HG03342 (cell line): ENCODE data around the gene YLPM1.
"Not testable (repeated sequence)": the region's sequence is repeated elsewhere in the genome, so short reads cannot be mapped to it uniquely, and the experiment has no call there.

ENCODE experiments used
- ATAC-seq: cut with Tn5 transposase; IDR thresholded peaks from one replicate; pipeline ENCODE4 v1.9.1; 2021; ENCODE audit warnings: mild to moderate bottlenecking, moderate library complexity; ENCODE audit not compliant: unreplicated experiment

The YLPM1 gene, protein sequence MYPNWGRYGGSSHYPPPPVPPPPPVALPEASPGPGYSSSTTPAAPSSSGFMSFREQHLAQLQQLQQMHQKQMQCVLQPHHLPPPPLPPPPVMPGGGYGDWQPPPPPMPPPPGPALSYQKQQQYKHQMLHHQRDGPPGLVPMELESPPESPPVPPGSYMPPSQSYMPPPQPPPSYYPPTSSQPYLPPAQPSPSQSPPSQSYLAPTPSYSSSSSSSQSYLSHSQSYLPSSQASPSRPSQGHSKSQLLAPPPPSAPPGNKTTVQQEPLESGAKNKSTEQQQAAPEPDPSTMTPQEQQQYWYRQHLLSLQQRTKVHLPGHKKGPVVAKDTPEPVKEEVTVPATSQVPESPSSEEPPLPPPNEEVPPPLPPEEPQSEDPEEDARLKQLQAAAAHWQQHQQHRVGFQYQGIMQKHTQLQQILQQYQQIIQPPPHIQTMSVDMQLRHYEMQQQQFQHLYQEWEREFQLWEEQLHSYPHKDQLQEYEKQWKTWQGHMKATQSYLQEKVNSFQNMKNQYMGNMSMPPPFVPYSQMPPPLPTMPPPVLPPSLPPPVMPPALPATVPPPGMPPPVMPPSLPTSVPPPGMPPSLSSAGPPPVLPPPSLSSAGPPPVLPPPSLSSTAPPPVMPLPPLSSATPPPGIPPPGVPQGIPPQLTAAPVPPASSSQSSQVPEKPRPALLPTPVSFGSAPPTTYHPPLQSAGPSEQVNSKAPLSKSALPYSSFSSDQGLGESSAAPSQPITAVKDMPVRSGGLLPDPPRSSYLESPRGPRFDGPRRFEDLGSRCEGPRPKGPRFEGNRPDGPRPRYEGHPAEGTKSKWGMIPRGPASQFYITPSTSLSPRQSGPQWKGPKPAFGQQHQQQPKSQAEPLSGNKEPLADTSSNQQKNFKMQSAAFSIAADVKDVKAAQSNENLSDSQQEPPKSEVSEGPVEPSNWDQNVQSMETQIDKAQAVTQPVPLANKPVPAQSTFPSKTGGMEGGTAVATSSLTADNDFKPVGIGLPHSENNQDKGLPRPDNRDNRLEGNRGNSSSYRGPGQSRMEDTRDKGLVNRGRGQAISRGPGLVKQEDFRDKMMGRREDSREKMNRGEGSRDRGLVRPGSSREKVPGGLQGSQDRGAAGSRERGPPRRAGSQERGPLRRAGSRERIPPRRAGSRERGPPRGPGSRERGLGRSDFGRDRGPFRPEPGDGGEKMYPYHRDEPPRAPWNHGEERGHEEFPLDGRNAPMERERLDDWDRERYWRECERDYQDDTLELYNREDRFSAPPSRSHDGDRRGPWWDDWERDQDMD (N-terminal part only)

DNA sequence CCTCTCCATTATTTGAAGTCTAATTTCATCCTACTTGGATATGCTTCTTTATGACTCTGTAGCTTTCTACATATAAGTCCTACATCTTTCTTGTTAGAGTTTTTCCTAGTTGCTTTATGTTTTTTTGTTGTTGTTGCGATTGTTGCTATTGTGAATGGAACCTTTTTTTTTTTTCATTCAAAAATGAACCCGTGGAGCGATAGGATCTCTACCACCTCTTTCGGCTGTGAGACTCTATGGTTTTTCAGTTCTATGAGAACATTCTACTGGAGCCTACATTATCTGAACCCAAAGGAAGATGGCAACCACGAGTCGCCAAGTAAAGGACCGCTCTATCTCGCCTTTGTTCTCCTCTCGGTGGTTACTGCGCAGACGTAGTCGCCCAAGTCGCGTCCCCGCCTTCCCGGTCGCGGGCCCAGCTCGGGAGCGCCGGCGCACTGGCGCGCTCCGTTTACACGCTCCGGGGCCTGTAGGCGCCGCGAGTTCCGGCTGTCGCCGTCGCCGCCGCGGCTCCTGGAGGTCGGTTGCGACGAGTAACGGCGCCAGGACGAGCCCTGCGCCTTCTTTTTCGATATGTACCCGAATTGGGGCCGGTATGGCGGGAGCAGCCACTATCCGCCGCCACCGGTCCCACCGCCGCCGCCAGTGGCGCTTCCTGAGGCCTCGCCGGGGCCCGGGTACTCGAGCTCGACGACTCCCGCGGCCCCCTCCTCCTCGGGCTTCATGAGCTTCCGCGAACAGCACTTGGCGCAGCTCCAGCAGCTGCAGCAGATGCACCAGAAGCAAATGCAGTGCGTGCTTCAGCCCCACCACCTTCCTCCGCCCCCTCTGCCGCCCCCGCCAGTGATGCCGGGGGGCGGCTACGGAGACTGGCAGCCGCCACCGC lies at the start of gene YLPM1:
TSS of gene YLPM1 (plus strand) at position 400 of the 886 bp plus-strand sequence. CDS start at position 574, 174 bp downstream.
- ATAC-seq: peak; percentile 82

DNA sequence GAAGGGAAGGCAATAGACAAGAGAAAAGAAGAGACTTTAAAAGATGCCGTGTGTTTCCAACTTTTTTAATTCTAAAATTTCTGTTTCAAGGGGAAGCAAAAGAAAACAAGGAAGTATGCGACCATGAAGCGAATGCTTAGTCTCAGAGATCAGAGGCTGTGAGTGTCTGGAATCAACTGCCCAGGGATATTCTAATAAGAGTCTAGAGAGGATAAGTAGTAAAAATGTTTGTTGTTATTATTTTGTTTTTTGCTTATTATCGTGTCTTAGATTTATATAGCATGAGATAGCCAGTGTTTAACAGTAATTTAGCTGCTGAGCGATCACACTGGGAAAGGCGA lies 49.8 kb upstream of the YLPM1 start:
- ATAC-seq: no peak

DNA sequence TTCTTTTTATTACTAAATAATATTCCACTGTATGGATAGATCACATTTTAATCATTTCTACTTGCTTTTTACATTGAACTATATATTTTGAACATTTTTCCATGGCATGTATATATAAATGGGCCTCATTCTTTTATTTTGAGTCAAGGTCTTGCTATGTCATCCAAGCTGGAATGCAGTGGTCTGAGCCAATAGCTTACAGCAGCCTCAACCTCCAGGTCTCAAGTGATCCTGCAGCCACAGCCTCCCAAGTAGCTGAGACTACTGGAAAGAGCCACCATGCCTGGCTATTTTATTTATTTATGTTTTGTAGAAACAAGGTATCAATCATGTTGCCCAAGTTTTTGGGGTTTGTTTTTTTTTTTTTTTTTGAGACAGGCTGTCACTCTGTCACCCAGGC lies 42.6 kb upstream of the YLPM1 start:
- no peak for ATAC-seq

DNA sequence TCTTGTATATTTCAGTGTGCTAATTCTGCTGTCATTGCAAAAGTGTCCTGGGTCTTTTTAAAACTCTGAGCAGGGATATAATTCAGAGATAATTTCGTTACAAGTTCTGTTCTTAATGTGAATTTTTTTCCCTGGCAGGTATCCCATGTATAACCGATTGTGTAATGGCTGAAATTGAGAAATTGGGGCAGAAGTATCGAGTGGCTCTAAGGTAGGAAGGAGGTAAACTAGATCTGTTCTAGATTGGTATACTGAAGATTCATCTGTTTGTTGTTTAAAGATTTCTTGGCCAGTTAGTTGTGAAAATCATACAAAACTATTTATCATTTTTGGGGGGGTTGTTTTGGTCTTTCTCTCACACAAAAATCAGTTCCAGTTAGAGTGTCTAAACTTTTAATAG lies 40.0 kb upstream of the YLPM1 start:
- ATAC-seq: no peak

DNA sequence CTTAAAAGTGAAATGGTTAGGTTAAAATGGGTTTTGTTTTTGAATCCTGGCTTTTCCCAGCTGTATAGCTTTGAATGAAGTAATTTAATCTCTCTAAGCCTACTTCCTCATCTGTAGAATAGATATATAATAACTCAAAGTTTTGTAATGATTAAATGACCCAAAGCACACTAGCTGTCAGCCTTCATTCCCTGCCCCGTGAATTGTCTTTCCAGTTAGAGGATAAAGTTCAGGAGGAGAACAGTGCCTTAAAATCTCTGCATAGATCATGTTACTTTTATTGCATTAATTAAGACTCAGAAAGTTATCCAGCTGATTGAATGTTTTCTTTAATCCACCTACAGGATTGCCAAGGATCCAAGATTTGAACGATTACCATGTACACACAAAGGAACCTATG lies 30.7 kb upstream of the YLPM1 start:
- no peak for ATAC-seq

DNA sequence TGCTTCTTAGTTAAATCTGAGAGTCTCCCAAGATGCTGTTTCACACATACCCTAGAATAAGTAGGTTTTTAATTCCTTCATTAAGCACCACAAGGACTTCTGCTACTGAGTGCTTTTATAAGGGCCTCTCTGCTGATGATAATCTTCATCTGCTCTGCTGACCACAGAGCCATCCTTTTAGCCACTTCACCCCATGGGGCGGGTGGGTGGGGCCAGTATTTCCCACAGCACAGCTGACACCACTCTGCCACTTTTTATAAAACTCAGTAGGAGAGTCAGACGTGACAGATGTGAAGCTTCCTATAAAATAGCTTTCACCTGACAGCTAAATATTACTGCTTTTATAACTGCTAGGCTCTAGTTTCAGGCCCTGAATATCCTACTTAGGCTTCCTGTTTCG lies 29.9 kb upstream of the YLPM1 start:
- ATAC-seq: no peak

DNA sequence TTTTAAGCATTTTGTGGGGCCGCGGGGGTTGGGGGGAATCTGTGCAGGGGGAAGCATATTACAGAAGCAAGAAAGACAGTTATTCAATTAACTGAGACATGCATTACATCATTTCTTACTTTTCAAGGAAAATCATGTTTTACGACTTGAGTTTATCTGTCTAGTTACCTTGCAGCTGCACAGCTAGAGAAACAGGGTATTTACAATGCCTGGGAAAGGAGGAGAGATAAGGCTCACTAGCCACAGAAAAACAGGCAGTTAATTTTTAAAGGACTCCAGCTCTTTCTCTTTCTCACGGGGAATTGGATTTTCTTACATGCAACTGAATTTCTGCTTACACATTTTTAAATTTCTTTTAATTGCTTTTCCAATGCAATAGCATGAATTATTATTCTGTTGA lies 28.0 kb upstream of the YLPM1 start:
- ATAC-seq: no peak

DNA sequence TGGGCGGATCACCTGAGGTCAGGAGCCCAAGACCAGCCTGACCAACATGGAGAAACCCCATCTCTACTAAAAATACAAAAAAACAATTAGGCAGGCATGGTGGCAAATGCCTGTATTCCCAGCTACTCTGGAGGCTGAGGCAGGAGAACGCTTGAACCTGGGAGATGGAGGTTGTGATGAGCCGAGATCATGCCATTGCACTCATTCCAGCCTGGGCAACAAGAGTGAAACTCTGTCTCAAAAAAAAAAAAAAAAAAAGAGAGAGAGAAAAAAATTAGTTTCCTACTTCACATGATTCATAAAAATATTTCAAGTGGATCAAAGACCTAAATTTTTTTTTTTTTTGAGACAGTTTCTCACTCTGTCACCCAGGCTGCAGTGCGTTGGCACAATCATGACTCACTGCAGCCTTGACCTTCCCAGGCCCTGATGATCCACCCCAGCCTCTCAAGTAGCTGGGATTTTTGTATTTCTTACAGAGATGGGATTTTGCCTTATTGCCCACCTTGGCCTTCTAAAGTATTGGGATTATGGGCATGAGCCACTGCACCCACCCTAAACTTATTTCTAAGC lies 25.3 kb upstream of the YLPM1 start:
- ATAC-seq: no peak

DNA sequence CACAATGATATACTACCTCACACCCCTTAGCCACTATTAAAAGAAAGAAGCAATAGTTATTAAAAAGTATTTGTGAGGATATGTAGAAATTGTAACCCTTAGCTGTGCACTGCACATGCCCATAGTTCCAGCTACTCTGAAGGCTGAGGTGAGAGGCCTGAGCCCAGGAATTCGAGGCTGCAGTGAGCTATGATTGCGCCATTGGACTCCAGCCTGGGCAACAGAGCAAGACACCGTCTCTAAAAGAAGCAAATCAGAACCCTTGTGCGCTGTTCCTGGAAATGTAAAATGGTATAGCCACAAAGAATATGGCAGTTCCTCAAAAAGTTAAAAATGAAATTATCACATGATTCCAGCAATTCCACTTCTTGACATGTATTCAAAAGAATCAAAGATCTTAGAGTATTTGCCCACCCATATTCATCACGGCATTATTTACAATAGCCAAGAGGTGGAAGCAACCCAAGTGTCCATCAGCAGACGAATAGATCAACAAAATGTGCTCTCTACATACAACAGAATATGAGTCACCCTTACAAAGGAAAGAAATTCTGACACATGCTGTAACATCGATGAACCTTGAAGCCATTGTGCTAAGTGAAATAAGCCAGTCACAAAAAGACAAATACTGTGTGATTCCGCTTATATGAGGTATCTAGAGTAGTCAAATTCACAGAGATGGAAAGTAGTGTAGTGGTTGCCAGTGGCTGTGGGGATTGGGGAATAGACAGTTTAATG lies 23.7 kb upstream of the YLPM1 start:
- no peak for ATAC-seq

DNA sequence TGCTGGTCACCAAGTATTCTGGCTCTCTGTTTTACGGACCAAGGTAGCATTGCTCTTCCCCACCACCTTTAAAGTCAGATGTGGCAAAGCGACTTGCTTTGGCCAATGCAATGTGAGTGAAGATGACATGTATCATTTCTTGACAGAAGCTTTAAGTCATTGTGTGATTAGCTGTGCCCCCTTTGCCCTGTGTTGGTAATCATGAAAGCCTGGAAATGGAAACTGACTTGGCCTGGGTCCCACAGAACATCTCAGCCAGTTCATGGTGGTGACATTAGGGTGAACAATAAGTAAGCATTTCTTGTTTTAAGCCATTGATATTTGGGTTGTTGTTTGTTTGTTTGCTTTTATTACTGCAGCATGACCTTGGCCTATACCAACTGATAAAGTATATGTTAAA lies 15.9 kb upstream of the YLPM1 start:
- no peak for ATAC-seq

DNA sequence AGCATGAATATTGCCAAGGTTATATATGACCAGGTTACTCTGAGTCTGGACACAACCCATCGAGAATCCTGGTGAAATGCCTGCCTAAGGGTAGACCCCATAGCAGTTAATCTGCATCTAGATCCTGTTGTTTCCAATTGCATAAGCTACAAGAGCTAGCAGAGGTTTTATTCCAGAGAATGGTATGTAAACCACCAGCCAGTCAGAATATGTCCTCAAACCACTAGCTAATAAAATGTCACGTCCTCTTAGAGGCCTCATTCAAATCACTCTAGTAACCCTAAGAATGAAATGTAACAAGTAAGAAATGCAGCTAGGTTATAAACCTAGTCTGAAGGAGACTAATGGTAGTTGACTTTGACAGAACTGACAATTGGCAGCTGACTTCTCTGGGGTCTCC lies 9.0 kb upstream of the YLPM1 start:
- ATAC-seq: no peak

DNA sequence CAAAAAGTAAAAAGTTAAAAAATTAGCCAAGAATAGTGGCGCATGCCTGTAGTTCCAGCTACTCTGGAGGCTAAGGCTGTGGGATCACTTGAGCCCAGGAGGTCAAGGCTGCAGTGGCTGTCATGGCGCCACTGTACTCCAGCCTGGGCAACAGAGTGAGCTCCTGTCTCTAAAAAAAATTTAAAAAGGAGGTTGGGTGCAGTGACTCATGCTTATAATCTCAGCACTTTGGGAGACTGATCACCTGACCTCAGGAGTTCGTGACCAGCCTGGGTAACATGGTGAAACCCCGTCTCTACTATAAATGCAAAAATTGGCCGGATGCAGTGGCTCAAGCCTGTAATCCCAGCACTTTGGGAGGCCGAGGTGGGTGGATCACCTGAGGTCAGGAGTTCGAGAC lies 8.2 kb upstream of the YLPM1 start:
- no peak for ATAC-seq

DNA sequence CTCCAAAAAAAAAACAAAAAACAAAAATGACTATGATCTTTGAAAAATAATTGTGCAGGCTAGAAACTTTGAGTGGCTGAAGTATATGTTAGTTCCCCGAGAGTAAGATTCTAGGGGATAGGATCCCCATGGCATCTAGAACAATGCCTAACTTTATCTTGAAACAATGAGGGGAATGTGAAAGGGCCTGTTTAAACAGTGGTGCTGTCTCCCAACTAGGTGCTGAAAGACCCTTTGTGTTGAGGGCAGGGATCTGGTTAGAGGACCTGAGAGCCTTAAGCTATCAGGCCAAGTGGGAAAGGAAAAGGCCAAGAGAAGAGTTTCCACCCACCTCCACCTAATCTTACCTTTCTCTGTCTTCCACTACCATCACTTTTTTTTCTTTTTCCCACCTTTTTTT lies 6.8 kb upstream of the YLPM1 start:
- ATAC-seq: no peak

DNA sequence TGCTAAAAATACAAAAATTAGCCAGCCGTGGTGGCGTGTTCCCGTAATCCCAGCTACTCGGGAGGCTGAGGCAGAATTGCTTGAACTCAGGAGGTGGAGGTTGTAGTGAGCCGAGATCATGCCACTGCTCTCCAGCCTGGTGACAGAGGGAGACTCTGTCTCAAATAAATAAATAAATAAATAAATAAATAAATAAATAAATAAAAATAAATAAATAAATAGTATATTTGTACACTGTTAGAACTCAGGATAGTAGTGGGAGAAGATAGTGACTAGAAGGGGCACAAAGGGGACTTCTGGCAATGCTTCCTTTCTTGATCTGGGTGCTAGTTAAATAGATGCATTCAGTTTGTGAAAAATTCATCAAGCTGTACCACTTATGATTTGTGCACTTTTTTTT lies 4.6 kb upstream of the YLPM1 start:
- ATAC-seq: not testable (repeated sequence)

DNA sequence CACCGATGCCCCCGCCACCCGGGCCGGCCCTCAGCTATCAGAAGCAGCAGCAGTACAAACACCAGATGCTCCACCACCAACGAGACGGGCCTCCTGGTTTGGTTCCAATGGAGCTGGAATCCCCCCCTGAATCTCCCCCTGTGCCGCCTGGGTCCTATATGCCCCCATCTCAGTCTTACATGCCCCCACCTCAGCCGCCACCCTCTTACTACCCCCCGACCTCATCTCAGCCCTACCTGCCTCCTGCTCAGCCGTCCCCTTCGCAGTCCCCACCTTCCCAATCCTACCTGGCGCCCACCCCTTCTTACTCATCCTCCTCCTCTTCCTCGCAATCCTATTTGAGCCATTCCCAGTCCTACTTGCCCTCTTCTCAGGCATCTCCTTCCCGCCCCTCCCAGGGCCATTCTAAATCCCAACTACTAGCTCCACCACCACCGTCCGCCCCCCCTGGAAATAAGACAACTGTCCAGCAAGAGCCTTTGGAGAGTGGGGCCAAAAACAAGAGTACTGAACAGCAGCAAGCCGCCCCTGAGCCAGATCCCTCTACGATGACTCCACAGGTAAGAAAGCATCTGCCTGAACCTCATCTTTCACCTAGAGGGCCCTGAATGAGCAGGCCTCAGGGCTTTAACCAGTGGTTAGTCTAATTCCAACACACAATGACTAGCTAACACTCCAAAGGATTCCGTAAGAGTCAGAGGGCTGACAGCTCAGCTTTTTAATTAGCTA lies 851 bp downstream of the YLPM1 start:
- no peak for ATAC-seq

DNA sequence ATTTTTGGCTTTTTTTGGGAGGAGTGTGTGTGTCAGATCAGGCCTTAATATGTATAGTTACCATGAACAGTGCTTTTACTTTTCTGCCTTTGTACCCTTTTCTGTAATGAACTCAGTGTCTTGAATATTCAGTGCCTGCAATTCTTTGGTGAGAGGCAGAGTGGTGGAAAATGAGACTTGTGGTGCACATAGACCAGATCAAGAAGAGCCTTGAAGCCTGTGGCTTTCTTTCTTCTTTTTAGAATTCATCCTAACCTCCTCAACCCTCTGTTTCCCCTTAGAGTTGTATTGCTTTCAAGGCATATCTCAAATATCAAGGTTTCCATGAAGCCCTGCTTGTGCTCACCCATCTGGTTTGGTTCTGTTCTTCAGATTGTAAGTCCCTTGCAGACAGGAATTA lies 2.6 kb downstream of the YLPM1 start:
- no peak for ATAC-seq

DNA sequence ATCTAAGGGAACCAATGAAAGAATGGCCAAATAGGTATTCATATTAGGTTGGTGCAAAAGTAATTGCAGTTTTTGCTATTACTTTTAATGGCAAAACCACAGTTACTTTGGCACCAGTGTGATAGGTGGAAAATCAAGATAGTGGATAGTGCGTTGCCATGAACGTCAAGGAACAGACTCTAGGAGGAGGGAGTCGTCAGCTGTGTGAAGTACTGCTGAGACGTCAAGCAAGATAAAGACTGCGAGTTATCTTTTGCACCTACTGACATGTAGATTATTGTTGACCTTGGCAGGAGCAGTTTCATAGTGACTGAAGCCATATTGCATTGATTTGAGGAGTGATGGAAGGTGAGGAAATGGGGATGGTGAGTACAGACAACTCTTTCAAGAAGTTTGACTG lies 8.3 kb downstream of the YLPM1 start:
- no peak for ATAC-seq

DNA sequence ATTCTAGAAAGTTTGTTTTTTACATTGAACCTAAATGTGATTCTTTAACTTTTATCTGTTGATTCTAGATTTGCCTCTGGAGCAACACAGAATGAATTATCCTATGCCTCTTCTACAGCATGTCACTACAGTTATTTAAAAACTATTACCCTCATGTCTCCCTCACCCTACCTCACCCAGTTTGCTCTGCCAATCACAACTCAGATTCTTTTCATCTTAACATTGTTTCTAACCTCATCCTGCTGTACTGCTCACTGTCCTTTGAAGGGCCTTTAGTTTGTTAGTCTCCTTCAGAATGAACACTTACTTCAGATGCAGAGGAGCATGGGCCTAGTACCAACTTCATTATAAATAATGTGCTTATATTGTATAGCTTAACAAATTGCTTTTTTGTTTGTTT lies 21.5 kb downstream of the YLPM1 start:
- no peak for ATAC-seq
